Upper lobe of right lung (tissue), 1 donor: ENCODE results near the gene S100A16. TPM values are rescaled to one million over a fixed set of nuclear protein-coding genes. Genes with fewer than 3 reads are reported as not detected.

Experiments
- ATAC-seq: fragments of 200-7000 bp; cut with Tn5 transposase; one replicate; pipeline ENCODE4 v1.9.1; 2020; ENCODE audit warnings: mild to moderate bottlenecking, moderate library complexity
- DNase-seq: peaks from one replicate; pipeline ENCODE4 v3.0.0-alpha.2; 2020
- H3K27ac ChIP-seq: fragments of 200-600 bp; one replicate; pipeline ENCODE4 v1.8.0; 2022
- H3K27me3 ChIP-seq: fragments of 200-600 bp; one replicate; pipeline ENCODE4 v1.8.0; 2022; ENCODE audit warnings: mild to moderate bottlenecking
- H3K36me3 ChIP-seq: fragments of 200-600 bp; one replicate; pipeline ENCODE4 v1.8.0; 2022
- H3K4me1 ChIP-seq: fragments of 200-600 bp; one replicate; pipeline ENCODE4 v1.8.0; 2022
- H3K4me3 ChIP-seq: fragments of 200-600 bp; one replicate; pipeline ENCODE4 v1.8.0; 2022; ENCODE audit warnings: mild to moderate bottlenecking
- H3K9me3 ChIP-seq: fragments of 200-600 bp; one replicate; pipeline ENCODE4 v1.8.0; 2022
- CTCF ChIP-seq: fragments of 200-600 bp; IDR thresholded peaks from one replicate; pipeline ENCODE4 v1.8.0; 2022; ENCODE audit warnings: antibody characterized with exemption
- intact Hi-C: fragments of 100-400 bp; cut with DNase I; formaldehyde crosslinking; loops from one replicate; pipeline ENCODE4 v1.11.0; 2022
- total RNA-seq: library from RNA; stranded (reverse); fragmentation: NEBNext Ultra II Directional; extraction: Animal tissue kit (Norgen Biotek cat#: 25700); gene quantifications from one replicate; pipeline ENCODE4 v1.2.1, GENCODE V29; 2021
- donor health status: DM: no; HTN: yes; CAD: no; lungs with severe emphysema.

Gene S100A16
- total RNA-seq, 1 donor from 2014 or later = 69.6 TPM

DNA sequence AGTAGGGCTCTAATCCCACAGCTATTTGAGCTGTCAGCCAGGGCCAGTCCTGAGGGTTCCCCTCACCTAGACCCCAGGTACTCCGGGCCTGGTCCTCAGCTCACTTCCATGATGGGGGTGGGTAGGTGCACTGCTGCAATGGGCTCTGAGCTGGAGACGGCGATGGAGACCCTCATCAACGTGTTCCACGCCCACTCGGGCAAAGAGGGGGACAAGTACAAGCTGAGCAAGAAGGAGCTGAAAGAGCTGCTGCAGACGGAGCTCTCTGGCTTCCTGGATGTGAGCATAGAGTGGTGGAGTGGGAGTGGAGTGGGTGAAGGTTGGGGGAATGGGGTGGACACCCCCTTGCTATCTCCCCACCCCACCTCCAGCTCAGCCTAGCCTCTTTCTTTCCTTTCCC, 17.4 kb upstream of the S100A16 start:
- intact Hi-C loops = no loop called here
- Histone ChIP-seq H3K9me3 (no peaks in the 10 kb centered on the region), H3K27me3 (no peaks in the 10 kb centered on the region), H3K36me3 (no peaks in the 10 kb centered on the region), H3K4me3 (no peak overlapping the region), H3K4me1 (peaks cover 24% of the 10 kb centered on the region), H3K27ac (no peak overlapping the region)
- TF ChIP-seq CTCF = no peak
- ATAC-seq (no peak), DNase-seq (peak; percentile 61)

DNA sequence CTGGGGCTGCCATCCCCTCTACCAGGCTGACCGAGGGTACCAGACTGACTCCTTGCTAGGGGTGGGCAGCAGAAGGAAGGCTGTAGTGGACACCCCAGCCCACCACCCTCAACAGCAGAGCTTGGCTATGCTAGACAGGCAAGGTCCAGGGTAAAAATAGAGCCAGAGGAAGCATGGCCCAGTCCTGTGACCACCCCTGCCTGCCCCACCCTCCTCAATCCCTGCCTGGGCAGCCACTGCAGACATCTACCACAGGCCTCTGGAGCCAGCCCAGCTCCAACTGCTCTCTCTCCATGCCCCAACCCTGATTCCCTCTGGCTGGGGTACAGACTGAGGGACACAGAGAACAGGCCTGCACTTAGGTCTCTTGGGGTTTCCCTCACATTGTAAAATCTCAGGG, 17.0 kb upstream of the S100A16 start:
- H3K4me3 ChIP-seq = no peak overlapping the region
- DNase-seq (no peak), ATAC-seq (no peak)
- no peaks in the 10 kb centered on the region for H3K27me3 ChIP-seq
- no peak for TF ChIP-seq CTCF
- H3K4me1 ChIP-seq = peaks cover 23% of the 10 kb centered on the region
- no peaks in the 10 kb centered on the region for H3K9me3 ChIP-seq
- intact Hi-C loops = loop anchor here (10.0 kb wide), 1 partner anchor 55 kb away; no protein-coding TSS in a partner anchor
- no peaks in the 10 kb centered on the region for H3K36me3 ChIP-seq
- no peak overlapping the region for H3K27ac ChIP-seq

- peaks cover 28% of the 10 kb centered on the region for H3K4me1 ChIP-seq
- no peaks in the 10 kb centered on the region for H3K27me3 ChIP-seq
- no peak overlapping the region for H3K27ac ChIP-seq
- intact Hi-C loops = loop anchor here (10.0 kb wide), 1 partner anchor 55 kb away; no protein-coding TSS in a partner anchor
- DNase-seq (peak; percentile 51), ATAC-seq (no peak)
- H3K9me3 ChIP-seq = no peaks in the 10 kb centered on the region
- no peaks in the 10 kb centered on the region for H3K36me3 ChIP-seq
- TF ChIP-seq CTCF = no peak
- no peak overlapping the region for H3K4me3 ChIP-seq
Observed at GRCh38 chr1:153629343-153629665, 16.4 kb upstream of the S100A16 start.

DNA sequence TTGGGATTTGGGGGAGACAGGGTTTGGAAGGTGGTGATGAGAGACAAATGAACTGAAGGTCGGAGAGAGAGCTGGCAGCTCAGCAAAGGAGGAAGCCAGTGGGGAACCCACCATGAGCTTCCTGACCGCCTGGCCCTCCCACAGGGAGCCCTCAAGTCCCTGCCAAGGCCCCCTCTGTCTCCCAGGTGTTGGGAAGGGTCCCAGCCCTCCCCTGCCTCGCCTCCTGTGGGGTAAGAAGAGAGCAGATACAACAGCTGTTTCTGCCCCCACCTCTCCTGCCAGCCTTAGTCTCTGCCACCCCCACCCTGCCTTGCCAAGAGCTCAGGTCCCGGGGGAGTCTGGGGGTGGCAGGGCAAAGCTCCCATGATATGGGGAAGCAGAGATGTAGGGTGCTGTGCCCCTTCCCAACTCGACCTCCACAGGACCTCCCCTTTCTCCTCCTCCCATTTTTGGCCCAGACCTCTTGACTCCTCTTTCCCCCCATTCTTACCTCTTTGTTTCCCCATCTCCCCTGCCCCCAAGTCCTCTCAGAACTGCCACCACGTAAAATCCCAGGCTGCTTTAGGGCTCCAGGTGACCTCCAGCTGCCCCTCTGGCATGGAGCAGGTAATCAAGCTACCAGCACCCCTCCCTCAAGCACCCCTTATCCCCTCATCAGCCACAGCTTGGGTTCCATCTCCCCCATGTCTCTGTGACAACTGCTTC, 15.9 kb upstream of the S100A16 start:
- no peak overlapping the region for H3K27ac ChIP-seq
- H3K9me3 ChIP-seq = no peaks in the 10 kb centered on the region
- intact Hi-C loops = loop anchor here (10.0 kb wide), 1 partner anchor 54 kb away; no protein-coding TSS in a partner anchor
- ATAC-seq (no peak), DNase-seq (no peak)
- no peak overlapping the region for H3K4me3 ChIP-seq
- no peaks in the 10 kb centered on the region for H3K27me3 ChIP-seq
- TF ChIP-seq CTCF = no peak
- no peaks in the 10 kb centered on the region for H3K36me3 ChIP-seq
- peaks cover 33% of the 10 kb centered on the region for H3K4me1 ChIP-seq

- no peaks in the 10 kb centered on the region for H3K9me3 ChIP-seq
- H3K27me3 ChIP-seq = no peaks in the 10 kb centered on the region
- H3K36me3 ChIP-seq = no peaks in the 10 kb centered on the region
- ATAC-seq (no peak), DNase-seq (no peak)
- peaks cover 36% of the 10 kb centered on the region for H3K4me1 ChIP-seq
- peak within 1 kb of the TSS; percentile 62 for H3K4me3 ChIP-seq
- intact Hi-C loops = loop anchor here (10.0 kb wide), 1 partner anchor 53 kb away; no protein-coding TSS in a partner anchor
- TF ChIP-seq CTCF = no peak
- H3K27ac ChIP-seq = peak within 1 kb of the TSS; percentile 93
Observed at GRCh38 chr1:153627715-153628626, 15.0 kb upstream of the S100A16 start, which contains the start of gene S100A1. S100A1 (plus strand) TSS chr1:153628434; CDS start chr1:153630522, 2,088 bp downstream.
